Body of pancreas (tissue), 4 donors: ENCODE data around the gene PDZK1IP1.
A peak's percentile ranks its signal among the peaks of the same experiment; 100 is the strongest.

ENCODE experiments used
- CTCF ChIP-seq, 7 experiments: fragments of 450-650 bp in 4 of 7; fragments of 200-600 bp in 3 of 7; sonication (generic) in 3 of 7; IDR thresholded peaks; one replicate each; pipeline ENCODE4 v1.5.1; 2016 to 2019; ENCODE audit warnings: antibody characterized with exemption in 7 of 7
- POLR2A ChIP-seq, 3 donors: fragments of 450-650 bp; IDR thresholded peaks; one replicate each; pipeline ENCODE4 v1.6.1; 2016; ENCODE audit warnings: antibody characterized with exemption in 3 of 3, mild to moderate bottlenecking in 2 of 3

GRCh38 chr1:47231301-47232186, 41.7 kb upstream of the PDZK1IP1 start:
- no peak for TF ChIP-seq CTCF (IDR thresholded peaks at IDR 0.05)
- peak in 2 of 3 donors; percentile 23 to 30 for TF ChIP-seq POLR2A (IDR thresholded peaks at IDR 0.05)
